ENCODE results near the gene ZFYVE19. TPM values are rescaled to one million over a fixed set of nuclear protein-coding genes. Genes with fewer than 3 reads are reported as not detected.

Gene ZFYVE19
- total and polyA plus RNA-seq, 2 of the 13 experiments (the other 11 are each of a cell fraction or from before 2014, with no cell fraction given) = 23.3 to 44.0 TPM

Small RNA genes lying within 50 kb of the gene (small RNA-seq; reads per million reads assigned to genes)
- gene SUMO2P15 (ENCODE audit: insufficient read depth in 2 of 3, insufficient read length in 3 of 3, low read depth in 2 of 3, low replicate concordance in 1 of 3) = 0 reads per million in 3 experiments

Other genes starting within 250 kb of the ZFYVE19 start
- 23.2 and 26.3 TPM in 2 replicates for gene CCDC32, start 242.0 kb upstream of the ZFYVE19 start, total RNA-seq (2016; rRNA removed; fragmentation: Illumina TruSeq; extraction: Trizol)
- gene CCDC32, start 242.0 kb upstream of the ZFYVE19 start, polyA plus RNA-seq (2011; rRNA removed) = 6.6 and 10.8 TPM in 2 replicates
- gene RPUSD2, start 237.8 kb upstream of the ZFYVE19 start, total RNA-seq (2016; rRNA removed; fragmentation: Illumina TruSeq; extraction: Trizol) = 14.5 and 18.8 TPM in 2 replicates
- 8.6 and 9.8 TPM in 2 replicates for gene RPUSD2, start 237.8 kb upstream of the ZFYVE19 start, polyA plus RNA-seq (2011; rRNA removed)
- gene KNL1, start 212.8 kb upstream of the ZFYVE19 start, total RNA-seq (2016; rRNA removed; fragmentation: Illumina TruSeq; extraction: Trizol) = 21.4 and 34.5 TPM in 2 replicates
- gene KNL1, start 212.8 kb upstream of the ZFYVE19 start, polyA plus RNA-seq (2011; rRNA removed) = 6.1 and 8.0 TPM in 2 replicates
- 12.8 and 20.6 TPM in 2 replicates for gene RAD51, start 111.9 kb upstream of the ZFYVE19 start, total RNA-seq (2016; rRNA removed; fragmentation: Illumina TruSeq; extraction: Trizol)
- gene RAD51, start 111.9 kb upstream of the ZFYVE19 start, polyA plus RNA-seq (2011; rRNA removed) = 6.2 and 8.5 TPM in 2 replicates
- gene RMDN3, start 51.8 kb upstream of the ZFYVE19 start, total RNA-seq (2016; rRNA removed; fragmentation: Illumina TruSeq; extraction: Trizol) = 10.5 and 19.5 TPM in 2 replicates
- gene RMDN3, start 51.8 kb upstream of the ZFYVE19 start, polyA plus RNA-seq (2011; rRNA removed) = 16.8 and 18.2 TPM in 2 replicates
- gene GCHFR, start 43.0 kb upstream of the ZFYVE19 start, total RNA-seq (2016; rRNA removed; fragmentation: Illumina TruSeq; extraction: Trizol) = 92.4 and 93.1 TPM in 2 replicates
- gene GCHFR, start 43.0 kb upstream of the ZFYVE19 start, polyA plus RNA-seq (2011; rRNA removed) = 51.5 and 55.8 TPM in 2 replicates
- 0.34 and 0.51 TPM in 2 replicates for gene C15orf62, start 37.1 kb upstream of the ZFYVE19 start, total RNA-seq (2016; rRNA removed; fragmentation: Illumina TruSeq; extraction: Trizol)
- gene C15orf62, start 37.1 kb upstream of the ZFYVE19 start, polyA plus RNA-seq (2011; rRNA removed) = 1.0 and 1.1 TPM in 2 replicates
- gene DNAJC17, start 384 bp downstream of the ZFYVE19 start, total RNA-seq (2016; rRNA removed; fragmentation: Illumina TruSeq; extraction: Trizol) = 26.5 and 30.2 TPM in 2 replicates
- gene DNAJC17, start 384 bp downstream of the ZFYVE19 start, polyA plus RNA-seq (2011; rRNA removed) = 22.2 and 23.0 TPM in 2 replicates
- gene PPP1R14D, start 21.6 kb downstream of the ZFYVE19 start, total RNA-seq (2016; rRNA removed; fragmentation: Illumina TruSeq; extraction: Trizol) = 0.49 and 0.53 TPM in 2 replicates
- 0.47 and 0.55 TPM in 2 replicates for gene PPP1R14D, start 21.6 kb downstream of the ZFYVE19 start, polyA plus RNA-seq (2011; rRNA removed)
- 0.45 and 0.49 TPM in 2 replicates for gene SPINT1, start 37.0 kb downstream of the ZFYVE19 start, total RNA-seq (2016; rRNA removed; fragmentation: Illumina TruSeq; extraction: Trizol)
- 2.5 and 2.8 TPM in 2 replicates for gene SPINT1, start 37.0 kb downstream of the ZFYVE19 start, polyA plus RNA-seq (2011; rRNA removed)
- gene RHOV, start 67.1 kb downstream of the ZFYVE19 start, total RNA-seq (2016; rRNA removed; fragmentation: Illumina TruSeq; extraction: Trizol) = 0.15 and 0.18 TPM in 2 replicates
- 0.07 and 0.17 TPM in 2 replicates for gene RHOV, start 67.1 kb downstream of the ZFYVE19 start, polyA plus RNA-seq (2011; rRNA removed)
- gene VPS18, start 87.4 kb downstream of the ZFYVE19 start, total RNA-seq (2016; rRNA removed; fragmentation: Illumina TruSeq; extraction: Trizol) = 15.8 and 17.0 TPM in 2 replicates
- gene VPS18, start 87.4 kb downstream of the ZFYVE19 start, polyA plus RNA-seq (2011; rRNA removed) = 5.8 and 7.4 TPM in 2 replicates
- gene DLL4, start 122.3 kb downstream of the ZFYVE19 start, total RNA-seq (2016; rRNA removed; fragmentation: Illumina TruSeq; extraction: Trizol) = 0.13 and 0.20 TPM in 2 replicates
- 0.25 and 0.27 TPM in 2 replicates for gene DLL4, start 122.3 kb downstream of the ZFYVE19 start, polyA plus RNA-seq (2011; rRNA removed)
- gene CHAC1, start 146.4 kb downstream of the ZFYVE19 start, total RNA-seq (2016; rRNA removed; fragmentation: Illumina TruSeq; extraction: Trizol) = not detected in 2 replicates
- gene CHAC1, start 146.4 kb downstream of the ZFYVE19 start, polyA plus RNA-seq (2011; rRNA removed) = 0.44 and 0.46 TPM in 2 replicates

Data from HepG2 (cell line).